ENCODE measurements around the gene SRL.

DNA sequence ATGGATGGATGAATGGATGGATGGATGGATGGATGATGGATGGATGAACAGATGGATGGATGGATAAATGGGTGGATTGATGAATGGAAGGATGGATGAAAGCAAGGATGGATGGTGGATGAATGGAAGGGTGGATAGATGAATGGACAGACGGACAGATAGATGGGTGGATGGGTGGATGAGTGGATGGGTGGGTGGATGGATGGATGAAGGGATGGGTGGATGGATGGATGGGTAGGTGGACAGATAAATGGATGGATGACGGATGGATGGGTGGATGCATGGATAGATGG is 14.9 kb downstream of the SRL start:
- TF ChIP-seq EZH2phosphoT487 (IDR thresholded peaks at IDR 0.05; ENCODE audit: insufficient read depth, low read depth): no peak
- no peak for TF ChIP-seq EZH2 (IDR thresholded peaks at IDR 0.05; ENCODE audit: insufficient read depth, poor library complexity, severe bottlenecking)

All from GM23248 (cell line).